Activated T-cell treated with anti-CD3 and anti-CD28 coated beads for 4 hours (primary cell): ENCODE data around the gene MYH3.
"Not testable (repeated sequence)": the region's sequence is repeated elsewhere in the genome, so short reads cannot be mapped to it uniquely, and the experiment has no call there.

Experiments used
- DNase-seq: peaks from one replicate; pipeline ENCODE4 v3.0.0-alpha.2; 2020

The MYH3 gene

DNA sequence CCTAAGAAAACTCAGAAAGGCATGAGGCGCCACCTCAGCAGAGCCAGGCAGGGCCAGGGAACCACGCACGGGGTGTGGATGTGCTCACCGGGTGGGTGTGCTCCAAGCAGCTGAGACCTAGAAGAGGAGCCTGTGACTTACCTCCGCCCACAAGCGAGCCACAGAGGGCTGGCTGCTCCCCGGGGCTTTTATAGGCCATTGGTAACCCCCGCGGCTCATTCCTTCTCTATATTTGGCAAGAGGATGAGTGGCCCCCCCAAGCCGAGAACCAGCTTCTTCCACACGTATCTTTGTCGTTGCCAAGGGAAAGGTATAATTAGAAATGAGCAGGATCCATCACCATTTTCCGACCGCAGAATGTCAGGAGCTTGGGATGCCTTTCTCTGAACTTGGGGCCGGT, at the start of gene MYH3:
Gene MYH3 (minus strand): TSS at position 162 of the 400 bp plus-strand sequence. CDS start 2,245 bp downstream, outside the sequence.
- DNase-seq = no peak

- DNase-seq = no peak
Measured at GRCh38 chr17:10705727-10706126, 48.6 kb upstream of the MYH3 start.

DNA sequence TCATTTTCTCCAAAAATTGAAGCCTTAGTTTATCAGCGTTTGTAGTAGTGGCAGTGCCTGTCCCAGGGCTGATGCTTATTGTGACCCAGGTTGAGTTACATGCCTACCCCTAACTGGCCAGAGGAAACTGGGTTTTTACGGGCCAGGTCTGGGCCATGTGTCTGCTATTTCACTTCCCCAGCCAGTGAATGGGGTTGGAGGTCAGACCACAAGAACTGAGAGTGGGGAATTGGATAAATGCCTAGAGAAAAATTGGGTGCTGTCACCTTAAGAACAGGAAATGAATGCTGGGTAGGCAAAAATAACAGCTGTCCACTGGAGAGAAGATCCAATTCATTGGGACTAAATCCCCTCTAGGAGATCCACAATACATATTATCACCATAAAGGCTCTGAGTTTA, 45.5 kb upstream of the MYH3 start:
- DNase-seq = no peak

DNA sequence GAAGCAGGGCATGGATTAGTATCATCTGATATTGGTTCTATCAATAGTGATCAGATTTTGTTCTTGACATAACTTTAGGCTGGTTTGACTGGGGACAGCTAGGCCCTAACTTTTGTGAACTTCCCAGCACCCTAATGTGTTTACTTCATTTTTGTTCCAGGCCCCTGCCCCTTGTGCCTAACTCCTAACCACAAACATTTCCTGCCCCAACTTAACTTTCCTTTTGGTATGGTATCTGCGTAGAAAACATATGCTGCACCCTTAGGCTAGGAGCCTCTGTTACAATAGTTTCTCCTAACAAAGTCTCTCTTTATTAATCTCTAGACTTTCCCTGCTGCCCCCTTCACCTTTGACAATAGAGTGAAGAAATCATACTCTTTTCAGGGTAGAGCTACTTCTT, 42.7 kb upstream of the MYH3 start:
- DNase-seq = no peak

DNA sequence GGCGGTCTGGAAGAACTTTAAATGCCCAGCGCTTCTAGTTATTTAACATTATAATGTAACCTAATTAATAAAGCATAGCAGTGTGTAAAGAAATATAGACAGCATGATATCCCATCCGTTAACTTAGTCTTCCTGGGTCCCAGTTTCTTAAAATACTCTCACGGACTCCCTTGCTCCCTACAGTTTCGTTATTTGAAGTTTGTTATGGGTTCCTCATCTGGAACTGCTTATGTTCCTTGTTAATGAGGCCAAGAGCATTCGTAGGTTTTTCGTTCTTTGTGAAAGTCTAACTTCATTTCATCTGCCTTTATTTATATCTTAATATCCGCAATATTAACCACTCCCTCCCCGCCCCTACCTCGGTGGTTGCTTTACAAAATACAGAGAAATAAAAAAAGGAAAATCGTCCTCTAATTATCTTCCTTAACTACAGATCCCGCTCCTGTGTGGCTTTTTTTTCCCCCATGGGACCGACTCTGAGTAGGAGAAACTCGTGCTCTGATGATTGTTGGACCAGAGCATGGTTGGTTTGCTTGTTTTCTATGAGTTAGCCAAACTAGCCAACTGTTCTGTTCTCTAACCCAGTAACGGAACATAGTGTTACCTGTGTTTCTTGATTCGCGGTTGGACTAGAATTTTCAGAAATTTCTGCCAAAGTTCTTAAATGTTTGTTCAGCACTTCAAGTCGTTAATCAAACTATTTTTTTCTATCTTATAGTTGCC, 41.1 kb upstream of the MYH3 start:
- no peak for DNase-seq

GRCh38 chr17:10697092-10698081, 40.3 kb upstream of the MYH3 start, which contains the start of the genes ADPRM and SCO1:
TSS of gene ADPRM (plus strand) at chr17:10697594. CDS start at chr17:10704927, 7,333 bp downstream.
TSS of gene SCO1 (minus strand) at chr17:10697533. CDS start at chr17:10697507, 26 bp downstream.
- DNase-seq = peak; percentile 84

GRCh38 chr17:10695875-10696407, 38.8 kb upstream of the MYH3 start:
- not testable (repeated sequence) for DNase-seq

DNA sequence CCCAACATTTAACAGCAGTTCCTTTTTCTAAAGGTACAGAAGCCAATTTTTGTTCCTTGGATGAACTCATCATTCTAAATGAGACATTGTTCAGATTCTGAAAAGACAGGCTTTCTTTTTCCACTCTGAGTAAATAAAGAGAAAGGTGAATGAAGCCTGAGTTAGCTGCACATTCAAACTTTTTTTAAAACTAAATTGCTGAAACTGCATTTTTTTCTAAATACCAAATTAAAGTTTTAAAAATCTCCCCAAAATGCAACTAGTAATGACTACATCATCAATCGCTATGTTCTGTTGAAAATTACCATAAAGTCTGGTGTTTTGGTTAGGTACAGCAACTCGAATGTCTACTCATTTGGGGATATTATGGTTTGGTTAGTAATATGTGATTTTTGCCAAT, 30.4 kb upstream of the MYH3 start:
- DNase-seq = no peak

GRCh38 chr17:10683853-10684252, 26.7 kb upstream of the MYH3 start:
- DNase-seq = no peak

DNA sequence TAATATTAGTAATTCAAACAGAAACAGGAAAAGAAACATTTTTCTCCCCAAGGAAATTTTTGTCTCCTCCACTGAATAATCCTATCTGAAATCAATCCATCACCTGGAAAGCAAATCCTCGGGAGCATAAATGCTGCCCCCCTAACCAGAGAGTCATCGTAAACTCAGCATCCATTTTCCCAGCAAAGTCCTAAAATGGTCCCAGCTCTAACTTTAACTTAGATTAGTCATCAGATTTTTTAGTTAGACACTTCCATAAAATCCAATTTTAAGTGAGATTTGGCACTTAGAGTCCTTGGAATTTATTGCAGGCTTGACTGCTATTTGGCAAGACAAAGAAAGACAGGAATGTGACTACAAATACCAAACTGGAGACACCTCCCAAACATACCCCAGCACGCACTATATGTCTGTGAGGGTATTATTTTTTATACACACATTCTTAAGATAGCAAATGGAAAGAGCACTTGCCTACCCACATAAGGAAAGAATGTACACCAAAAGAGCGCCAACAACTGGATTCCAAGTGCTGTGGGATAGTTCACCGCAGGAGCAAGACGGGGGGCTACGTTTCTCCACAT, 24.8 kb upstream of the MYH3 start:
- no peak for DNase-seq

- DNase-seq = no peak
Measured at GRCh38 chr17:10674704-10675103, 17.6 kb upstream of the MYH3 start.

GRCh38 chr17:10673312-10673711, 16.2 kb upstream of the MYH3 start:
- DNase-seq = no peak

- no peak for DNase-seq
Measured at GRCh38 chr17:10668775-10669174, 11.7 kb upstream of the MYH3 start.

GRCh38 chr17:10666906-10667305, 9.8 kb upstream of the MYH3 start:
- no peak for DNase-seq

DNA sequence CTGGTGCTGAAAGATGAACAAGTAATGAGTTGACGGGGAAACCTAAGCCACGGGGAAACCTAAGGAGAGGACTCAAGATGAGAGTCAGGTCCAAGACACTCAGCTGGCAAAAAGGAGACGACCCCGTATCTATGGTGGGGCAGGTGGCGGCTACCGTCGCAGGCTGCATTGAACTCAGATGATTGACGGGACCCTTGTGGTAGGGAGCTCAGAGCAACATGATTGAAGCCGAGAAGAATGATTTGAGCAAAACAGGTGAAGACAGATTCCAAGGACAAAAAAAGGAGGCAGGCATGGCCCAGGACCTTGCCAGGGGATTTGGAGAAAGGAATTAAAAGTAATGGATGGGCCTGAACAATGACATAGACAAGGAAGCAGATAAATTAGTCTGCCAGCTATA, 7.5 kb upstream of the MYH3 start:
- no peak for DNase-seq

- no peak for DNase-seq
Measured at GRCh38 chr17:10663231-10663630, 6.1 kb upstream of the MYH3 start.

DNA sequence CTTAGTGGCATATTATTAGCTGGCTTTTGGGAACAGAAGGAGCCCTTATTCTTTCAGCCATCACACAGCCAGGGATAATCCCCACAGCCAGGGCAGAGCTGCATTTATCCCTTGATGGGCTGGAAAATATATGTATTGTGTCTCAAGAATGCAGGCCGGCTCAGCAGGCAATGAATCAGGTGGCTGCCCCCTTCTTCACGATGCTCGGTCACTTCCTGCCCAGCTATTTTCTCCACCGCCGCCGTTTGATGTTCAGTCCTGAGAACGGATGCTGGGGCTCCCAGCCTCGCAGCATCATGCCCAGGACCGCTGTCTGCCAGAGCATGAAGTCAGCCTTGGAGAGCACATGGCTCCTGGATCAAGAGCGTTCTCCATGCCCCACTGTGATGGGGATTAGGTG, 4.3 kb upstream of the MYH3 start:
- DNase-seq = no peak

- no peak for DNase-seq
Measured at GRCh38 chr17:10657879-10658278, 770 bp upstream of the MYH3 start.

DNA sequence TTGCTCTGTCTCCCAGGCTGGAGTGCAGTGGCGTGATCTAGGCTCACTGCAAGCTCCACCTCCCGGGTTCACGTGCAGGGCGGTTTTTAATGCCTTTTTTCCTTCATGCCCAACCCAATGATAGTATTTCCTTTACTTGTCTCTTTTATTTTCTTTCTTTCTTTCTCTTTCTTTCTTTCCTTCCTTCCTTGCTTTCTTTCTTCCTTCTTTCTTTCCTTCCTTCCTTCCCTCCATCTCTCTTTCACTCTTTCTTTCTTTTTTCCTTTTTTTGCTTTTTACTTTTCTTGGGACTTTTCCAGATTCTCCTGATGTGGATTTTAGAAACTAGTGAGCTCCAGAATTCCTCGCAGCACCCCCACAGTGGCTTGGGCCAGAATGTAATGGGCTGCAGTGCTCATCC, 3.1 kb downstream of the MYH3 start:
- DNase-seq = no peak

DNA sequence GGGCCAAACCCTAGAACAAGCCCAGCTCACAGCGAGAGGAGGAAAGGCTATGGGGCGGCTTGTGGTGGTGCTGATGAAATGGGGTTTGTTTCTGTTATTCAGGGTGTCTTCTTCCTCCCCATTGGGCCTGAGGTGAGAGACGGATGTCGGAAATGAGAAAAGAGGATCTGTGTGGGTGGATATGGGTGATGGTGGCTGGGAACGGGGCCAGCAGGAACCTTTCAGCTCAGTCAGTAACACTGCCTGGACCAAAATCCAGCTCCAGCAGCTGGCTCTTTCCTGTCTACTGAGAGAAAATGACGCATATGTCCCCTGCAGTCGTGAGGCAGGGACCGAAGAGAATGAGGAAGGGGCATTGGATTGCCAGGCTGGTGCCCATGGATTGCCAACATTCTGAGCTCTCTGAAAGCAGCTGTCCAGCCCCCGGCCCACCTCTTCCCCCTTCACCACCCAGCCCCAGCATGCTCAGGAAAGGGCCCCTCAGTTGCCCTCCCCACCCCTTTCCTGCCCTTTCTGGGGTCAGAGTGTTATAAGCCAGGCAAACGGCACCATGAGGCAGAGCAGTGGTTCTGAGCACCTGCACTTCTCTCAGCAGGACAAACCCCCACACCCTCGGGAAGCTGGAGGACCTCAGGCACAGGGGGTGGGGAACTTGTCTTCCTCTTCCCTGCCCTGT, 4.0 kb downstream of the MYH3 start:
- no peak for DNase-seq

DNA sequence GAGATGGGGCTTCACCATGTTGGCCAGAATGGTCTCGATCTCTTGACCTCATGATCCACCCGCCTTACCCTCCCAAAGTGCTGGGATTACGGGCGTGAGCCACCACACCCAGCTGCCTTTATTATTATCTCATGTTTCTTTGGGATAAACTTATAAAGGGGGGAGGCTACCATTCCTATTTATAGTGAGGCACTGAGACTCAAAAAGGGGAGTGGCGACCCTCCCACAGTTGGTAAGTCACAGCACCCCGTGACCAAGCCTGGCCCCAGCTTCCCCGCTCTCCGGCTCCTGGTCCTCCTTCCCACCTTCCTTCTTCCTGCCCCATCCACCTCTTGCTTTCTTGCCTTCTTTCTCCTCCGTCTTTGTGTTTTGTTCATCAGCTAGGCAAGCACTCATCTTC, 5.2 kb downstream of the MYH3 start:
- no peak for DNase-seq

GRCh38 chr17:10649602-10650001, 7.5 kb downstream of the MYH3 start:
- no peak for DNase-seq

- no peak for DNase-seq
Measured at GRCh38 chr17:10648956-10649355, 8.2 kb downstream of the MYH3 start.
